Right atrium auricular region (tissue), 2 donors: ENCODE measurements around the gene PLA2G4F. TPM values are rescaled to one million over a fixed set of nuclear protein-coding genes. Genes with fewer than 3 reads are reported as not detected.

Experiments used
- DNase-seq: peaks from one replicate; pipeline ENCODE4 v3.0.0-alpha.2; 2019; ENCODE audit warnings: low spot score
- H3K27ac ChIP-seq, 2 donors: fragments of 200-600 bp; sonication (generic); 1 replicate in 1 of 2; 2 replicates in 1 of 2; pipeline ENCODE4 v1.5.1; 2016 to 2019
- H3K27me3 ChIP-seq, 2 donors: fragments of 200-600 bp; sonication (generic); one replicate each; pipeline versions ENCODE4 v1.5.1 to v1.6.0; 2017 to 2019
- H3K36me3 ChIP-seq: fragments of 200-600 bp; sonication (generic); one replicate; pipeline ENCODE4 v1.5.1; 2016
- H3K4me1 ChIP-seq, 2 donors: fragments of 200-600 bp; sonication (generic); one replicate each; pipeline versions ENCODE4 v1.5.1 to v1.6.0; 2017 to 2019
- H3K4me3 ChIP-seq, 2 donors: fragments of 200-600 bp; sonication (generic); 1 replicate in 1 of 2; 2 replicates in 1 of 2; pipeline ENCODE4 v1.5.1; 2017 to 2019; ENCODE audit warnings: mild to moderate bottlenecking in 1 of 2, moderate library complexity in 1 of 2
- H3K9me3 ChIP-seq, 2 donors: fragments of 200-600 bp; sonication (generic); one replicate each; pipeline ENCODE4 v1.5.1; 2019
- total RNA-seq, 2 donors: library from RNA; depleted of rRNA; stranded (reverse); fragments of >200 nt; gene quantifications; one replicate each; pipeline ENCODE4 v1.1.0, GENCODE V29; 2016
- TF ChIP-seq, protein P1 (sequence below), 2 donors: fragments of 200-600 bp; sonication (generic); IDR thresholded peaks; one replicate each; pipeline ENCODE4 v1.5.1; 2019; ENCODE audit warnings: antibody characterized with exemption in 2 of 2

Gene PLA2G4F
- total RNA-seq, 2 donors from 2014 or later, result 0.35 to 3.0 TPM

DNA sequence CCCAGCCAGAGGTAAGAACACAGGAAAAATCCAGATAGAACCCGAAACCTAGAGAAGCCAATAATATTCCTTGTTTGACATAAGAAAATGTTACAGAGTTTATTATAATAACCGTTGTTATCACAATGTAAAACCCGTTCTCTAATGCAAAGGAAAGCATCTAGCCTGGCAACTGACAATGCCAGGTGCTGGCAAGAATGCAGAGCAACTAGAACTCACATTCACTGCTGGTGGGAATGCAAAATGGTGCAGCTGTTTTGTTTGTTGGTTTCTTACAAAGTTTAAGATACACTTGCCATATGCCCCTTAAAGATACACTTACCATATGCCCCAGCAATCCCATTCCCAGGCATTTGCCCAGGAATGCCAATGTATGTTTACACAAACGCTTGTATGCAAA, 28.3 kb upstream of the PLA2G4F start:
- Histone ChIP-seq H3K4me3 (no peak overlapping the region), H3K36me3 (peaks cover 82% of the 10 kb centered on the region), H3K27ac (no peak overlapping the region), H3K9me3 (no peaks in the 10 kb centered on the region), H3K4me1 (no peaks in the 10 kb centered on the region), H3K27me3 (no peaks in the 10 kb centered on the region)
- TF ChIP-seq, protein P1, sequence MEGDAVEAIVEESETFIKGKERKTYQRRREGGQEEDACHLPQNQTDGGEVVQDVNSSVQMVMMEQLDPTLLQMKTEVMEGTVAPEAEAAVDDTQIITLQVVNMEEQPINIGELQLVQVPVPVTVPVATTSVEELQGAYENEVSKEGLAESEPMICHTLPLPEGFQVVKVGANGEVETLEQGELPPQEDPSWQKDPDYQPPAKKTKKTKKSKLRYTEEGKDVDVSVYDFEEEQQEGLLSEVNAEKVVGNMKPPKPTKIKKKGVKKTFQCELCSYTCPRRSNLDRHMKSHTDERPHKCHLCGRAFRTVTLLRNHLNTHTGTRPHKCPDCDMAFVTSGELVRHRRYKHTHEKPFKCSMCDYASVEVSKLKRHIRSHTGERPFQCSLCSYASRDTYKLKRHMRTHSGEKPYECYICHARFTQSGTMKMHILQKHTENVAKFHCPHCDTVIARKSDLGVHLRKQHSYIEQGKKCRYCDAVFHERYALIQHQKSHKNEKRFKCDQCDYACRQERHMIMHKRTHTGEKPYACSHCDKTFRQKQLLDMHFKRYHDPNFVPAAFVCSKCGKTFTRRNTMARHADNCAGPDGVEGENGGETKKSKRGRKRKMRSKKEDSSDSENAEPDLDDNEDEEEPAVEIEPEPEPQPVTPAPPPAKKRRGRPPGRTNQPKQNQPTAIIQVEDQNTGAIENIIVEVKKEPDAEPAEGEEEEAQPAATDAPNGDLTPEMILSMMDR (IDR thresholded peaks at IDR 0.05), result no peak
- DNase-seq, result no peak

DNA sequence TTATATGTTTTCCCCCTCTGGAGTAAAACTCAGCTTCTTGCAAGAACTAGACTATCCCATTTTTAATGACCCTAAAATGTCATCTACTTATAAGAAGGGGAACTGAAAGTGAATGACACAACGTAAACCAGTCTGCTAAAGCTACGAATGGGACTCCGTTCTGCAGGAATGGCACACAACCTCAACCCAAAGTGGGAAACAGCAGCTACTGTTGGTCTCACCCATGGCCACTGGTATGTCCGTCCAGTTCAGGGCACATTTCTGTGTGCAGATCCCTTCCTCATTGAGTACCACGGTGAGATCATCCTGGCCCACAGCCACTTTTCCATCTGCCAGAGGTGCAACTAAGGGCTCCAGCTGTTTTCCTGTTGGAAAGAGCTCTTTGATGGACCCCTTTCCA, 27.9 kb upstream of the PLA2G4F start:
- H3K27ac ChIP-seq, result no peak overlapping the region
- DNase-seq, result no peak

DNA sequence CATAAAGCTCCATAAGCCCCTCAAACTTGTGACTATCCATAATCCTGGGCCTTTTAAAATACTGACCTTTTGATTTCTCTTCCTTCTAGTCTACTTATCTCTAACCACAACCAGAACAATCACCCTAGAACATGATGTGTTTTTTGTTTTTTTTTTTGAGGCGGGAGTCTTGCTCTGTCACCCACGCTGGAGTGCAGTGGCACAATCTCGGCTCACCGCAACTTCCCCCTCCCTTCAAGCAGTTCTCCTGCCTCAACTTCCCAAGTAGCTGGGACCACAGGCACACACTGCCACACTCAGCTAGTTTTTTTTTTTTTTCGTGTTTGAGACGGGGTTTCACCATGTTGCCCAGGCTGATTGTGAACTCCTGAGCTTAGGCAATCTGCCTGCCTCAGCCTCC, 26.5 kb upstream of the PLA2G4F start:
- Histone ChIP-seq H3K4me3 (no peak overlapping the region), H3K36me3 (peaks cover 76% of the 10 kb centered on the region), H3K27me3 (no peaks in the 10 kb centered on the region), H3K27ac (no peak overlapping the region), H3K4me1 (no peaks in the 10 kb centered on the region), H3K9me3 (no peaks in the 10 kb centered on the region)
- TF ChIP-seq, protein P1 (IDR thresholded peaks at IDR 0.05), result no peak
- no peak for DNase-seq

More for the DNA sequence above, 27.9 kb upstream of the PLA2G4F start:
- peaks cover 84% of the 10 kb centered on the region for H3K36me3 ChIP-seq
- H3K4me3 ChIP-seq, result no peak overlapping the region
- H3K9me3 ChIP-seq, result no peaks in the 10 kb centered on the region
- no peaks in the 10 kb centered on the region for H3K4me1 ChIP-seq
- TF ChIP-seq, protein P1 (IDR thresholded peaks at IDR 0.05), result no peak
- H3K27me3 ChIP-seq, result no peaks in the 10 kb centered on the region

DNA sequence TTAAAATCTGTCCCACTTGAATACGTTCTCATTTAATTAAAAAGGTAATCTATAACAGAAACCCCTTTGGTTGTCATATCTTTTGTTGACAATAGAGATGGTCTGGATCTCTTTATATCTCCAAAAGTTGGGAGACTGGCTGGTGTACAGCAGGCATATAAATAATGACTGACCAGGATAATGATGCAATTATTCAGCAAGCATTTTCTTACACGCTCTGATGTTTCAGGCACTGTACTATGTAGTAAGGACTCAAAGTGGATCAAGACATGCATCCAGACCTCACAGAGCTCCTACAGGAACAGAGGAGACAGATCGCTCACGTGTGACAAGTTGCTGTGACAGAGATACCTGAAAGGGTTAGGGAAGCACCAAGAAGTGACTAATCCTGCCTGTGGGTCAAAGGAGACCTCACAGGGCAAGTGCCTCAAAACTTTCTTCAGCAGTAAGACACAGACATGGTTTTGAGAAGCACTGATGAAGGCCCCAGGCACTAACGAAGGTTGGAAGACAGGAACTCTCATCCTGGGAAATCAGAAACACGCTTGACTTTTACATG, 26.0 kb upstream of the PLA2G4F start:
- Histone ChIP-seq H3K27me3 (no peaks in the 10 kb centered on the region), H3K4me3 (no peak overlapping the region), H3K27ac (no peak overlapping the region), H3K36me3 (peaks cover 76% of the 10 kb centered on the region), H3K4me1 (no peaks in the 10 kb centered on the region), H3K9me3 (no peaks in the 10 kb centered on the region)
- TF ChIP-seq, protein P1 (IDR thresholded peaks at IDR 0.05), result no peak
- no peak for DNase-seq

DNA sequence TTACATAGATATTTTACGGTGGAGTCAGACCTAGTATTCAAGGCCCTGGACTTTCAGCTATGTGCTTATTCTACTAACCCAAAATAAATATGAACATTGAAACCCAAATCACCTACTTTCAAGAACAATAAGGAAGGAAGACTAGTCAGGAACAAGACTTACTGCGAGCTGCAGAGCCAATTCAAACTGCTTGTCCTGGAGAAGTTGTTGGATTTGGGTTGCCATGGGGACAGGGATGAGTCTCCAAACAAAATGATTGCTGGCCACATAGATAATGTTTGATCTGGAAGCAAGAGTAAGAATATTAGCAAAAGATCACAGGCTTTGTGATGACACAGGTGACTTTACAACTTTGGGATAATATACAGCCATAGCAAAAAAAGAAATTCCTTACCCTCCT, 21.6 kb upstream of the PLA2G4F start:
- Histone ChIP-seq H3K27ac (no peak overlapping the region), H3K4me3 (no peak overlapping the region), H3K9me3 (no peaks in the 10 kb centered on the region), H3K4me1 (peaks cover 0 to 5% of the 10 kb centered on the region in 2 donors), H3K36me3 (peaks cover 65% of the 10 kb centered on the region), H3K27me3 (no peaks in the 10 kb centered on the region)
- TF ChIP-seq, protein P1 (IDR thresholded peaks at IDR 0.05), result no peak
- no peak for DNase-seq

DNA sequence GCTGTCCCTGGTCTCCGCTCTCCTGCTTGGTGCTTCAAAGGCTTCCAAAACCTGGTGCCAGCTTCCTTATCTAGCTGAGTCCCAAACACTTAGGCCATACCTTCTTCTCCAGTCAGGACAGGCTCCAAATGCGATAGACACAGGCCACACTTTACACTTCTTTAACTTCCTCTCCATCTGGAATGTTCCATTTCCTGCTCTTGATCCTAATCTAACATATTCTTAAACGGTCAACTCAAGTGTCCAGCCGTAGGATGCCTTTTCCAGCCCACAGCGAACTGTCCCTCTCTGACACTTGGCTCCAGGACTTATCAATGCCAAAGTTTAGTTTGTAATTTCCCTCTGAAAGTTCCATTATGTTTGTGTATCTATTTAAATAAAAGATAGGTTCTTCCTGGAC, 19.2 kb upstream of the PLA2G4F start:
- DNase-seq, result no peak
- no peaks in the 10 kb centered on the region for H3K9me3 ChIP-seq
- H3K36me3 ChIP-seq, result peaks cover 72% of the 10 kb centered on the region
- TF ChIP-seq, protein P1 (IDR thresholded peaks at IDR 0.05), result no peak
- no peaks in the 10 kb centered on the region for H3K27me3 ChIP-seq
- no peak overlapping the region for H3K4me3 ChIP-seq
- H3K4me1 ChIP-seq, result peaks cover 0 to 8% of the 10 kb centered on the region in 2 donors
- H3K27ac ChIP-seq, result no peak overlapping the region
